Neural cell (in vitro differentiated cells): ENCODE results near the gene STAB1. TPM values are rescaled to one million over a fixed set of nuclear protein-coding genes. Genes with fewer than 3 reads are reported as not detected.

ENCODE experiments used
- H2AFZ ChIP-seq: fragments of 200-600, 300-800 bp; sonication (generic), shearing (Covaris generic); 2 replicates; pipeline ENCODE4 v1.6.0; 2014; ENCODE audit warnings: low read depth, mild to moderate bottlenecking, antibody characterized with exemption, low read length, moderate library complexity
- H3F3A ChIP-seq: fragments of 200-600 bp; shearing (Covaris generic); 2 replicates; pipeline ENCODE4 v1.6.1; 2016; ENCODE audit warnings: mild to moderate bottlenecking, moderate library complexity, mixed read lengths, antibody characterized with exemption, low read length; ENCODE audit not compliant: insufficient read depth, poor library complexity, severe bottlenecking
- H3K27ac ChIP-seq: fragments of 200-600, 300-800 bp; sonication (generic), shearing (Covaris generic); 2 replicates; pipeline ENCODE4 v1.5.1; 2014; ENCODE audit warnings: mild to moderate bottlenecking, low read length, moderate library complexity
- H3K27me3 ChIP-seq: fragments of 300-800, 200-600 bp; sonication (generic), shearing (Covaris generic); 2 replicates; pipeline ENCODE4 v1.6.0; 2014; ENCODE audit warnings: mild to moderate bottlenecking, low read depth, low read length, moderate library complexity; ENCODE audit not compliant: insufficient read depth
- H3K36me3 ChIP-seq: fragments of 300-800, 200-600 bp; sonication (generic), shearing (Covaris generic); 2 replicates; pipeline ENCODE4 v1.5.1; 2014; ENCODE audit warnings: mild to moderate bottlenecking, antibody characterized with exemption, low read length, moderate library complexity; ENCODE audit not compliant: insufficient read depth
- H3K4me2 ChIP-seq: fragments of 300-800, 200-600 bp; sonication (generic), shearing (Covaris generic); 2 replicates; pipeline ENCODE4 v1.6.0; 2014; ENCODE audit warnings: mild to moderate bottlenecking, low read length
- H3K4me3 ChIP-seq: fragments of 300-800, 200-600 bp; sonication (generic), shearing (Covaris generic); 2 replicates; pipeline ENCODE4 v1.5.1; 2014; ENCODE audit warnings: mild to moderate bottlenecking, low read length, moderate library complexity
- H3K79me2 ChIP-seq: fragments of 200-600 bp; shearing (Covaris generic); replicated peaks from 2 replicates; pipeline ENCODE4 v1.6.0; 2014; ENCODE audit warnings: mild to moderate bottlenecking, low read length, moderate library complexity; ENCODE audit not compliant: insufficient read depth
- H3K9ac ChIP-seq: fragments of 300-800, 200-600 bp; sonication (generic), shearing (Covaris generic); 2 replicates; pipeline ENCODE4 v1.6.1; 2016; ENCODE audit warnings: mild to moderate bottlenecking, low read length, mixed read lengths
- H3K9me2 ChIP-seq: fragments of 200-600 bp; shearing (Covaris generic); 2 replicates; pipeline ENCODE4 v1.6.1; 2016; ENCODE audit warnings: mild to moderate bottlenecking, low read length, mixed read lengths; ENCODE audit not compliant: insufficient read depth
- H3K9me3 ChIP-seq: fragments of 200-600, 300-800 bp; sonication (generic), shearing (Covaris generic); 2 replicates; pipeline ENCODE4 v1.6.1; 2016; ENCODE audit warnings: mild to moderate bottlenecking, mixed run types, low read length, moderate library complexity, mixed read lengths
- H4K20me1 ChIP-seq: fragments of 200-600 bp; shearing (Covaris generic); 2 replicates; pipeline ENCODE4 v1.6.1; 2016; ENCODE audit warnings: mild to moderate bottlenecking, mixed run types; ENCODE audit not compliant: insufficient read depth
- EP300 ChIP-seq: fragments of 450-650 bp; conservative IDR thresholded peaks from 2 replicates; pipeline ENCODE4 v1.6.1; 2014; ENCODE audit warnings: antibody characterized with exemption, mild to moderate bottlenecking, moderate library complexity; ENCODE audit not compliant: poor library complexity, severe bottlenecking
- EZH2 ChIP-seq: fragments of 200-600, 300-800 bp; shearing (Covaris generic), sonication (generic); IDR thresholded peaks from 2 replicates; pipeline ENCODE4 v1.6.1; 2014; ENCODE audit warnings: antibody characterized with exemption, low read length, borderline replicate concordance, mild to moderate bottlenecking; ENCODE audit not compliant: insufficient read depth, poor library complexity, severe bottlenecking
- MXI1 ChIP-seq: fragments of 450-650 bp; conservative IDR thresholded peaks from 2 replicates; pipeline ENCODE4 v1.6.1; 2014; ENCODE audit warnings: antibody characterized with exemption, mild to moderate bottlenecking; ENCODE audit not compliant: poor library complexity, severe bottlenecking
- POLR2AphosphoS5 ChIP-seq: IDR thresholded peaks from 2 replicates; pipeline ENCODE4 v1.6.1; 2012
- RAD21 ChIP-seq: fragments of 450-650 bp; conservative IDR thresholded peaks from 2 replicates; pipeline ENCODE4 v1.6.1; 2014; ENCODE audit warnings: antibody characterized with exemption, mild to moderate bottlenecking, moderate library complexity
- SMC3 ChIP-seq: fragments of 450-650 bp; conservative IDR thresholded peaks from 2 replicates; pipeline ENCODE4 v1.6.1; 2014; ENCODE audit warnings: antibody characterized with exemption, mild to moderate bottlenecking, moderate library complexity; ENCODE audit not compliant: poor library complexity
- TAF1 ChIP-seq: IDR thresholded peaks from 2 replicates; pipeline ENCODE4 v1.6.1; 2012; ENCODE audit warnings: low read depth
- polyA plus RNA-seq: library from polyadenylated mRNA; depleted of rRNA; stranded (reverse); fragments of >200 nt; gene quantifications from 2 replicates; pipeline ENCODE4 v1.2.3, GENCODE V29; 2014
- TF ChIP-seq, protein P1 (sequence below): fragments of 450-650 bp; IDR thresholded peaks from 2 replicates; pipeline ENCODE4 v1.5.1; 2014; ENCODE audit warnings: antibody characterized with exemption, mild to moderate bottlenecking, moderate library complexity; ENCODE audit not compliant: poor library complexity, severe bottlenecking
- TF ChIP-seq, protein P2 (sequence below): IDR thresholded peaks from 2 replicates; pipeline ENCODE4 v1.6.1; 2012; ENCODE audit warnings: borderline replicate concordance

STAB1 gene
- polyA plus RNA-seq, 1 donor from 2014 or later: 0.28 TPM

DNA sequence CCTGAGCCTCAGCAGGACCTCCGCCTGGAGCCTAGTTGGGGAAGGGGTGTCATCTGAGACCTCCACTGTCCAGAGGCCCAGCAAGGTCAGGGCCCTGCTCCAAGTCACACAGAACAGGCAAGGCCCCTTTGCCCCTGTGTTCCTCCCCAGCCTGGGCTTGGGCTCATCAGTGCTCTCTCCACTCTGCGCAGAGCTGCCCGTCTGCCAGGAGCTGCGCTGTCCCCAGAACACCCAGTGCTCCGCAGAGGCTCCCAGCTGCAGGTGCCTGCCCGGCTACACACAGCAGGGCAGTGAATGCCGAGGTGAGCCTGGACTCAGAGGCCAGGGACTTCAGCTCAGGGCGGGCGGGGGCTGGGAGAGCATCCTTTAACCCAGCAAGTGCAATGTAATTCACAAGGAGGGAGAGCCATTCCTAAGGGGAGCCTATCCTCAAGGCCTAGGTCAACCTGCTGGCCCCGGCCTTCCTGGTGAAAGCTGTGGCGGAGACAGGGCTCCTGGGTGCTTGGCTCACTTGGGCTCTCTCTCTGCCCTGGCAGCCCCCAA, 7.7 kb downstream of the STAB1 start:
- Histone ChIP-seq H3K36me3 (no peaks in the 10 kb centered on the region), H3K4me3 (no peak overlapping the region), H3K79me2 (no peaks in the 10 kb centered on the region), H4K20me1 (no peaks in the 10 kb centered on the region), H2AFZ (no peak overlapping the region), H3K9ac (no peak overlapping the region), H3K9me2 (no peaks in the 10 kb centered on the region), H3F3A (no peaks in the 10 kb centered on the region), H3K27ac (no peak overlapping the region), H3K4me2 (no peak overlapping the region), H3K27me3 (no peaks in the 10 kb centered on the region), H3K9me3 (no peaks in the 10 kb centered on the region)
- TF ChIP-seq, protein P1, sequence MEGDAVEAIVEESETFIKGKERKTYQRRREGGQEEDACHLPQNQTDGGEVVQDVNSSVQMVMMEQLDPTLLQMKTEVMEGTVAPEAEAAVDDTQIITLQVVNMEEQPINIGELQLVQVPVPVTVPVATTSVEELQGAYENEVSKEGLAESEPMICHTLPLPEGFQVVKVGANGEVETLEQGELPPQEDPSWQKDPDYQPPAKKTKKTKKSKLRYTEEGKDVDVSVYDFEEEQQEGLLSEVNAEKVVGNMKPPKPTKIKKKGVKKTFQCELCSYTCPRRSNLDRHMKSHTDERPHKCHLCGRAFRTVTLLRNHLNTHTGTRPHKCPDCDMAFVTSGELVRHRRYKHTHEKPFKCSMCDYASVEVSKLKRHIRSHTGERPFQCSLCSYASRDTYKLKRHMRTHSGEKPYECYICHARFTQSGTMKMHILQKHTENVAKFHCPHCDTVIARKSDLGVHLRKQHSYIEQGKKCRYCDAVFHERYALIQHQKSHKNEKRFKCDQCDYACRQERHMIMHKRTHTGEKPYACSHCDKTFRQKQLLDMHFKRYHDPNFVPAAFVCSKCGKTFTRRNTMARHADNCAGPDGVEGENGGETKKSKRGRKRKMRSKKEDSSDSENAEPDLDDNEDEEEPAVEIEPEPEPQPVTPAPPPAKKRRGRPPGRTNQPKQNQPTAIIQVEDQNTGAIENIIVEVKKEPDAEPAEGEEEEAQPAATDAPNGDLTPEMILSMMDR: no peak
- no peak for TF ChIP-seq EP300
- no peak for TF ChIP-seq SMC3

DNA sequence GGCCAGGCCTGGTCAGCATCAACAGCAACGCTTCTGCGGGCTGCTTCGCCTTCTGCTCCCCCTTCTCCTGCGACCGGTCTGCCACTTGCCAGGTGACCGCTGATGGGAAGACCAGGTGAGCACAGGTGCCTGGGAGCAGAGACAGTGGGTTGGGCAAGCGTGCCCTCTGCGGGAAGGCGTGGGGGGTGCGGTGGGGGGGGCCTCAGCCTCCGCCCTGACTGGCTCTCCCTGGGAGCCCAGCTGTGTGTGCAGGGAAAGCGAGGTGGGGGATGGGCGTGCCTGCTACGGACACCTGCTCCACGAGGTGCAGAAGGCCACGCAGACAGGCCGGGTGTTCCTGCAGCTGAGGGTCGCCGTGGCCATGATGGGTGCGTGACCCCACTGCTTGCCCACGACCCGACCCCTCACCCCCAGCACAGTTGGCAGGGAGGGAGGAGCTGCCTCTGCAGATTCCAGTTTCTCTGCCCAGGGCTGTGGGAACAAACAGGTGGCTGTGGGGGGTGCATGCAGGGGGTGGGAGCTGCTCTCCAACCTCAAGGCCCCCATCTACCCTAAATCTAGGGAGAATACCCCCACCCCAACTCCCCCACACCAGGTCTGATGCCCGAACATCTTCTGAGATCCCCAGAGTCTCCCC, 8.8 kb downstream of the STAB1 start:
- H3K27ac ChIP-seq: no peak overlapping the region
- no peak overlapping the region for H2AFZ ChIP-seq
- H4K20me1 ChIP-seq: no peaks in the 10 kb centered on the region
- no peaks in the 10 kb centered on the region for H3K9me2 ChIP-seq
- H3K9me3 ChIP-seq: no peaks in the 10 kb centered on the region
- no peak overlapping the region for H3K9ac ChIP-seq
- H3K79me2 ChIP-seq: no peaks in the 10 kb centered on the region
- no peak overlapping the region for H3K4me3 ChIP-seq
- H3K27me3 ChIP-seq: no peaks in the 10 kb centered on the region
- TF ChIP-seq TAF1 (no peak), POLR2AphosphoS5 (no peak), EP300 (no peak), MXI1 (no peak), SMC3 (no peak), EZH2 (no peak), RAD21 (no peak)
- TF ChIP-seq, protein P1: no peak
- TF ChIP-seq, protein P2, sequence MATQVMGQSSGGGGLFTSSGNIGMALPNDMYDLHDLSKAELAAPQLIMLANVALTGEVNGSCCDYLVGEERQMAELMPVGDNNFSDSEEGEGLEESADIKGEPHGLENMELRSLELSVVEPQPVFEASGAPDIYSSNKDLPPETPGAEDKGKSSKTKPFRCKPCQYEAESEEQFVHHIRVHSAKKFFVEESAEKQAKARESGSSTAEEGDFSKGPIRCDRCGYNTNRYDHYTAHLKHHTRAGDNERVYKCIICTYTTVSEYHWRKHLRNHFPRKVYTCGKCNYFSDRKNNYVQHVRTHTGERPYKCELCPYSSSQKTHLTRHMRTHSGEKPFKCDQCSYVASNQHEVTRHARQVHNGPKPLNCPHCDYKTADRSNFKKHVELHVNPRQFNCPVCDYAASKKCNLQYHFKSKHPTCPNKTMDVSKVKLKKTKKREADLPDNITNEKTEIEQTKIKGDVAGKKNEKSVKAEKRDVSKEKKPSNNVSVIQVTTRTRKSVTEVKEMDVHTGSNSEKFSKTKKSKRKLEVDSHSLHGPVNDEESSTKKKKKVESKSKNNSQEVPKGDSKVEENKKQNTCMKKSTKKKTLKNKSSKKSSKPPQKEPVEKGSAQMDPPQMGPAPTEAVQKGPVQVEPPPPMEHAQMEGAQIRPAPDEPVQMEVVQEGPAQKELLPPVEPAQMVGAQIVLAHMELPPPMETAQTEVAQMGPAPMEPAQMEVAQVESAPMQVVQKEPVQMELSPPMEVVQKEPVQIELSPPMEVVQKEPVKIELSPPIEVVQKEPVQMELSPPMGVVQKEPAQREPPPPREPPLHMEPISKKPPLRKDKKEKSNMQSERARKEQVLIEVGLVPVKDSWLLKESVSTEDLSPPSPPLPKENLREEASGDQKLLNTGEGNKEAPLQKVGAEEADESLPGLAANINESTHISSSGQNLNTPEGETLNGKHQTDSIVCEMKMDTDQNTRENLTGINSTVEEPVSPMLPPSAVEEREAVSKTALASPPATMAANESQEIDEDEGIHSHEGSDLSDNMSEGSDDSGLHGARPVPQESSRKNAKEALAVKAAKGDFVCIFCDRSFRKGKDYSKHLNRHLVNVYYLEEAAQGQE: no peak
- no peaks in the 10 kb centered on the region for H3K36me3 ChIP-seq
- H3F3A ChIP-seq: no peaks in the 10 kb centered on the region
- H3K4me2 ChIP-seq: no peak overlapping the region
